ENCODE data around the gene CHURC1. TPM values are rescaled to one million over a fixed set of nuclear protein-coding genes. Genes with fewer than 3 reads are reported as not detected.
A peak's percentile ranks its signal among the peaks of the same experiment; 100 is the strongest.

The CHURC1 gene
- total RNA-seq, 1 donor from 2014 or later, result 57.3 TPM

DNA sequence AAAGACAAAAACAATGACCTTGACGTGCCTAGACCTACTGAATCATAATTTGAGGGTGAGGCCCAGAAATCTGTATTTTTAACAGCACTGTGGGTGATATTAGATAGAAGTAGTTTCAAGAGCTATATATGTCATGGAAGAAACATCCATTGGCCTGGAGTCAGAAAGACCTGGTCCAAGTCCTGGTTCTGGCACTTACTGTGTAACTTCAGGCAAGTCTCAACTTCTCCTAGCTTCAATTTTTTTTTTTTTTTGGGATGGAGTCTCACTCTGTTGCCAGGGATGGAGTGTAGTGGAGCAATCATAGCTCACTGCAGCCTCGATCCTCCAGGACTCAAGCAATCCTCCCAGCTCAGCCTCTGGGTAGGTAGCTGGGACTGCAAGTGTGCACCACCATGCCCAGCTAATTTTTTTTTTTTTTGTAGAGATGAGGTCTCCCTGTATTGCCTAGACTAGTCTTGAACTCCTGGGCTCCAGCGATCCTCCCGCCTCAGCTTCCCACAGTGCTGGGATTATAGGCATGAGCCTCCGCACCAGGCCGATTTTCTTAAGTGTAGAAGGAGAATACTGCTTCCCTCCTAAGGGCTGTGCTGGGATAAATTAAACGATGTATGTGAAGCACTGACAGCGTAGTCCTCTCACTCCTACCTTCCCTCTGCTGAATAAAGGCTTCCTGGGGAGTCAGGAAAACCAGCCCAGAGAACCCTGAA lies 42.6 kb downstream of the CHURC1 start:
- no peak for DNase-seq (ENCODE audit: low spot score)

DNA sequence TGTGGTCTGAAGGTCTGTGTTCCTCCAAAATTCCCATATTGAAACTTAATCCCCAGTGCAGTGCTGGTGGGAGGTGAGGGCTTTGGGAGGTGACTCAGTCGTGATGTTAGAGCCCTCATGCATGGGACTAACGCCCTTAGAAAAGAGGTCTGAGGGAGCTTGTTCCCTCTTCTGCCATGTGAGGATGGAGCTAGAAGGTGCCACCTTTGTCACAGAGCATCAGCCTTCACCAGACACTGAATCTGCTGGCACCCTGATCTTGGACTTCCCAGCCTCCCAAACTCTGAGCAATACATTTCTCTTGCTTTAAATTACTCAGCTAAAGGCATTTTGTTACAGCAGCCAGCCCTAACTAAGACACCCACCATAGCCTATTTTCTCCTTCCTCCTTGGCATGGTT lies 43.9 kb downstream of the CHURC1 start:
- DNase-seq (ENCODE audit: low spot score), result no peak

DNA sequence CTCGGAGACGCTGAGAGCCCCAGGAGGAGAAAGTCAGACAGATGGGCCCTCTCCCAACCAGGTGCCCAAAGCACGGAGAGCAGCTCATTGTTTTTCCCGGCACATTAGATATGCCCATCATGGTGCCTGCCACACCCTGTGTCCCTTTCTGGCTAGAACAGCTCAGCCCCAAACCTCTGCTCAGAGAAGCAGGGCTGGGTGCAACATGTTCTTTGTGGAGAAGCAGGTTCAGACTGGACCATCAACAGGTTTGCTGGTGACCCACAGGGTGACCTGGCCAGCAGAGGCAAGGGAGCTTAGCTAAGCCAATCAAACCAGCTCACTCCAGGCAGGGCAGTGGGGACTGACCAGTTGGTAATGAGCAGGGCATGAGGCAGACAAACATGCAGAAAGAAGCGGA lies 44.5 kb downstream of the CHURC1 start:
- DNase-seq (ENCODE audit: low spot score), result no peak

DNA sequence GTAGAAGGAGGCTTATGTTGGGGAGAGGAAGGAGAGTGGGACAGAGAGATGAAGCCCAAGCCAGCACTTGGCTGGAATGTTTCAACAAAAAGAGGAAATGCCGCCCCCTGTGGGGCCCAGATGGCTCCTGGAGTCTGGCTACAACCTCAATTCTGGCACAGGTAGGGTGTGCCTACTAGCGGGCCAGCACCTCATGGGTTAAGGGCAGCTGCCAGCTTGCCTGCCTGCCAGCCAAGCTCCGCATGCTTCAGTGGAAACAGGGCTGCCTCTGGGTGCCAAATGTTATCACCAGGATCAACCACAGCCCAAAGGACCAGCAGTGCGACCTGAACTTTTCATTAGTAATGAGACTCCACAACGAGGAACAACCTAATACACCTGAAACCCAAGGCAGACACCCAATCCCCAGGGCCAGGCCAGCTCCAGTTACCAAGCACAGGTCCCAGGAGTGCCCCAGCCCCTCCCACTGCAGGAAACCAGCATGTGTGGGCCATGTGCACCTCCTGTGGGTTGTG lies 46.6 kb downstream of the CHURC1 start:
- peak; percentile 75 for DNase-seq (ENCODE audit: low spot score)

DNA sequence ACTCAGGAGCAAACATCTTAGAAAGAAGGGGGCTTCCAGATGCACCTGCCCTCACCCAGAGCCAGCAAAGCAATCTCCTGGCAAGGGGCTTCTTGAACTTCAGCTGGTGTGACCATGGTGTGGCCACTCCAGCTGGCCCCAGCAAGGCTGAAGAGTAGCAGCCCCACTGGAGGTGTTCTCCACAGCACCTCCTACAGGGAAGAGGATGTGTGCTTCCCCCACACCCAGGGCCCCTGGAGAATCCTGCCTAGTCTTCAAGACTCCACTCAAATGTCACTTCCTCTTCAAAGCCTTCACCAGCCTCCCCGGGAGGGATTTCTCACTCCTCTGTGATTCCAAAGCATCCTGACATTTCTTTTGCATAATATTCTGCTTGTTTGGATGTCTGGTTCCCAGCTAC lies 49.4 kb downstream of the CHURC1 start:
- no peak for DNase-seq (ENCODE audit: low spot score)

DNA sequence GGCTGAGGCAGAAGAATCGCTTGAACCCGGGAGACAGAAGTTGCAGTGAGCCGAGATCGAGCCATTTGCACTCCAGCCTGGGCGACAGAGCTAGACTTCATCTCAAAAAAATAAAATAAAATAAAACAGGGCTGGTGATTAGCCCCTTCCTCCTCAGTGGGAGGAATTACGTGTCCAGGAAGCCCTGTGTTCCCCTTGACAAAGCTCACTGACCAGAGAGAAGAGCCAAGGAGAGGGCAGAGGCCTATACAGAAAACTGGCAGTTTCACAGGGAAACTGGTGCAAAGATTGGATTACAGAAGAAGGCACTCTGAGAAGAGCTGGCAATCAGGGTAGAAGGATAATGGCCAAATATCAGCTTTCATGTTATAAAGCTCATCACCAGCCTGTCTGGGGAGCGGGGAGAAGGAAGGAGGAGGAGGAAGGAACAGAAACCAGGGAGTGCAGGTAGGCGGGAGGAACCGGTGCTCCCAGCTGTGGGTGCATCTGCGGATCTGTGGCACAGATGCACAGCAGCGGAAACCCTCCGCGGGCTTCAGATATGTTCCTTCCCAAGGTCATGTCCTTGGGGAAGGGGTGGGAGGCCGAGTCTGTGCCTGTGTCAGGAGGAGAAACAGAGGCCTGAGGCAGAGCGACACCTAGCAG lies 51.2 kb downstream of the CHURC1 start:
- no peak for DNase-seq (ENCODE audit: low spot score)

DNA sequence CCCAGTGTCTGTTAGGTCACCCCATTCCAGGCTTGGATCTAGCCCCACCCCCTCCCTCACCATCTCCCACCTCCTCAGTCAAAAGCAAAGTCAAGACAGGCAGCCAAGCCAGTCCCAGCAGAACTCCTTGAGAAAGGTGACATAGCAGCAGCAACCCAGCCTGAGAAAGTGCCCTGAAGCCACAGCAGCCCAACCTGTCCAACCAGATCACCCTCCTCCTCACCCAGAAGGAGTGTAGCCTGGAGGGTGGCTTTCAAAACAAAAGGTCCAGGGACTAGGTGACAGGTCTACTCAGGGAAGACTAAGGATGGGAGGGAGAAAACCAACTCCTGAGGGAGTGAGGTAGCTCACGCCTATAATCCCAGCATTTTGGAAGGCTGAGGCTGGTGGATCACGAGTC lies 52.7 kb downstream of the CHURC1 start:
- DNase-seq (ENCODE audit: low spot score), result peak; percentile 85

DNA sequence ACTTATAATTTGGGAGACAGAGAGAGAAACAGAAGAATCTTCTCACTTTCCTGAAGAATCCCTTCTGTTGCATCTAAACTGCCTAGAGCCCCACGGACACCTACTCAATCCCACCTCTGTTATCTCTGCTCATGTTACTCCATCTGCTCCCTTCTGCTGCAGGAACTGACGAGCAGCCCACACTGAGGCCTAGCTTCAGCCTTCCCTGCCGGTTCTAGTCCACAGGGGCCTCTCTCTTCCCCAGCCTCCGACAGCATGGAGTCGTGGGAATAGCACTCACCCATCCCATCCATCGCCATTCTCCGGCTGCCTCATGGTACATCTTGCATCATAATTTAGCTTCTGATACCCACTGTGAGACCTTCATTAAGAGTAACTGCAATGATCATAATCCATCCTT lies 53.9 kb downstream of the CHURC1 start:
- DNase-seq (ENCODE audit: low spot score), result no peak

DNA sequence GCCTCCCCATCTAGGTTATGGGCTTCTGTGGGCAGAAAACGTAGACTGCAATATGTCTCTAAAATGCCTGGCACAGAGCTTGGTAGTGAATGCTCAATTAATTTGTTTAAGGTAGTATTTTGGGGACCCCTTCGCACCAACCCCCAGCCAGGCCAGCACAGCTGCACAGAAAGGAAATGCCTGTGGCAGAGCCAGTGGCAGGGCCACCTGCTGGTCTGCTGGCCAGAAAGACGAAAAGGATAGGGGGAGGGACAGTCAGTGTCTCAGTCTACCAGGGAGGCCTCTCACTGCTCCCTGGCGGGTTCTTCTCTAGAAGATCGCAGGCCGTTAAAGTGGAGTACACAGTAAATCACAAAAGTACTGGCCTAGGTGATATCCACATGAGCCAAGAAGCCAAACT lies 54.4 kb downstream of the CHURC1 start:
- no peak for DNase-seq (ENCODE audit: low spot score)

DNA sequence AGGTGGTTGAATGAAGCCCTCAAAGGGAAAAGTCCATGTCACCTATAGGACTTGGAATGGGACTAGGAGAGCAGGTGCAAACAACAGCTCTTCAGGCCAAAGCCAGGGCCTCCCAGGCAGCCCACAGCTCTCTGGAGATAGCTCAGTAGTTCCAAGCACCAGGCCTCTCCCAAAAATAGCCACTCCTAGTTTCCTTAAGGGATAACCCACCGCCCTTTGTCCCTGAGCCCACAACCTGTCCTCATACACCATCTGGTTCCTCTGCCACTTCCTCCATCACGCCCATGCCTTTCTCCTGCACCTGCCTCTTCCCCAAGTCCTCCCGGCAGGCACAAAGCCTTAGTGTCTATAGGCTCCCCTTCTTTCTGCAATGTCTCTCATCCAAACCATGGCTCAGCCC lies 55.8 kb downstream of the CHURC1 start:
- DNase-seq (ENCODE audit: low spot score), result no peak

DNA sequence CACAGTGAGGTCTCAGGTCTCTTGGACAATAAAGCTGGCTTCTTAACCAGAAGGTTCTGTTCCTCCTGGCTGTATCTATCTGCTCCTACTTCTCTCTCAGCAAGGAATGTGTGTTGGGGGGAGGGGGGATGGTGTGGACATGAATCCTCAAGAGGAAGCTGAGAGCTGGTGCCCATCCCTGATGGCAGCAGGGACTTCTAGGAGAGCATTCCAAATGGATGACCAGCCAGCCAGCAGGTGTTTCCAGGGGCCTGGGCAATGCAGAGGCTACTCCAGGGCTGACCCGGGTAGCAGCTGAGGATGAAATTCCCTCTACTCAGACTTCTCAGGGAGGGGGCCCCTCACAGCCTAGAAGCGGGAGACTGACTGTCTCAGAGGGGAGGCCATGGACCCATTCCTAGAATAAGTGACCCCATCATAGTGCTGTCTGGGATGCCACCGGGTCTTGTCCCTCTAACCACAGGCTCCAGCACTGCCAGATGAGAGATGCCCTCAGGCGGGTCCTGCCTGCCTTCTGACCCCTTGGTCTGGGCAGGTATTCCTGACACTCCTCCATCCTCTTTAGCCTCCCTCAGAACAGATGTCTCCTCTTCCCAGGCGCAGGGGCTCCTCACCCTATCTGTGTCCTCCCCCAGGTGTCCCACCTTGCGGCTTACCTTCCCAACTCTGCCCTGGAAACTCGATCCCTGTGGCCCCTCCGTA lies 56.7 kb downstream of the CHURC1 start:
- DNase-seq (ENCODE audit: low spot score), result no peak

DNA sequence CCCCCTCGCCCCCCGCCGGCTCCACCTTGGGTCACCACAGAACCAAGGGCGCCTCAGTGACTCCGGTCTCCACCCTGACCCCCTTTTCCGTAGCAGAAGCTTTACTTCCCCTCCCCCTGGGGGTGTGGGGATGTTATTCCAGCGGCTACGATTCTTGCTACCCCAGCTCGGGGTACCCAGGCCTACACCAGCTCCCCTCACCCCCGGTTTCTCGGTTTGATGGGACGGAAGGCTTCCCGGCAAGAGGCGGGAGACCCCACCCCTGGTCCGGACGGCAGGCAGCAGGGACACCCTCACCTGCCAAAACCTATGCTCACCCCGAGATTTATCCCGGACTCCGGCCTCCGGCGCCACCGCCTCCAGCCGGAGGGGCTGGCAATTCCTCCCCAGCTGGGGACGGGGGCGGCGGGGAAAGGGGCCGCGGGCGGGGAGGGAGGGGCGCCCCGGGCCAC lies 57.3 kb downstream of the CHURC1 start:
- no peak for DNase-seq (ENCODE audit: low spot score)

DNA sequence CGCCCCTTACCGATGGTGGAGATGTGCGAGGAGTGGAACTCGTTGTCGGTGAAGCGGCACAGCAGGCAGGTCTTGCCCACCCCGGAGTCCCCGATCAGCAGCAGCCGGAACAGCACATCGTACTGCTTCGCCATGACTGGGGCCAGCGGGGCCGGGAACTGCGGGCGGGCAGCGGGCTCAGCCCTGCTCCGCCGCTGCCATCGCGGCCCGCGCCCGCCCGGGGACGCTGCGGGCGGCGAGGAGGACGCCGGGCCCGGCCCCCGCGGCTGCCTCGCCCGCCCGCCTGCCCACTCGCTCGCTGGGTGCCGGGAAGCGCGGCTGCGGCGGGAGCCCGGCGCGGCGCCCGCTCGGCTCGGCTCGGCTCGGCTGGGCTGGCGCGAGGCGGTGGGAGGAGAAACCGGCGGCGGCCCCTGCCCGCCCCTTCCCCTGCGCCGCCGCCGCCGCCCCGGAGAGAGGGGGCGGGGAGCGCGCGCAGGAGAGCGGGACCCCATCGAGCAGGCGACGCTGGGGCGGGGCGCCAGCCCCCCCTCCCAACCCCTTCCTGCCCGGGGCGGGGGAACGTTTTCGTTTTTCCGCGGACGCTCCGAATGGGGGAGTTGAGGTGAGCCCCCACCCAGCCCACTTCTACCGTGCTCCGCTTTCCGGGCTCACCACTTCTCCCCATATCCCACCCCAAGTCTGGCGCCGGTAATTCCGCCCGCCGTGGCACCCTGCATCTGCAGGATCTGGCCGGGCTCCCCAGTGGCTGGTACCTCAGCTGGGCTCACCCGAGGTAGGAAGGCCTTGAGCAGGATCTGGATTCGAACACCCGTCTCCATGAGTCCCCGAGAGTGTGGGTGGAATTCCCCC lies 57.9 kb downstream of the CHURC1 start, which contains the start of gene RAB15:
Gene RAB15, minus strand, starts transcription at position 394 of the 849 bp plus-strand sequence. Its CDS starts 260 bp downstream, at position 134.
- DNase-seq (ENCODE audit: low spot score), result no peak

DNA sequence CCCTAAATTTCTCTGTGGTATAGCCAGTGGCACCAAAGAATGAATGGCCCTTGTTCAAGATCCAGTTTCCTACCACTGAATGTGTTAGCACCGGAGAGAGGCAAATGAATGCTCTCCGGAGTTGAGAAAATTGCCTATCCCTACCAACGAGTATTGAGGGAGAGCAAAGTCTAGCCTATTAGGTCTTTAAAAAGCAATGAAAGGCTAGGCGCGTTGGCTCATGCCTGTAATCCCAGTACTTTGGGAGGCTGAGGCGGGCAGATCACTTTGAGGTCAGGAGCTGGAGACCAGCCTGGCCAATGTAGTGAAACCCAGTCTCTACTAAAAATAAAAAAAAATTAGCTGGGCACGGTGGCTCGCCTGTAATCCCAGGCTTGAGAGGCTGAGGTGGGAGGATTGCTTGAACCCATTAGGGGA lies 58.8 kb downstream of the CHURC1 start:
- no peak for DNase-seq (ENCODE audit: low spot score)

DNA sequence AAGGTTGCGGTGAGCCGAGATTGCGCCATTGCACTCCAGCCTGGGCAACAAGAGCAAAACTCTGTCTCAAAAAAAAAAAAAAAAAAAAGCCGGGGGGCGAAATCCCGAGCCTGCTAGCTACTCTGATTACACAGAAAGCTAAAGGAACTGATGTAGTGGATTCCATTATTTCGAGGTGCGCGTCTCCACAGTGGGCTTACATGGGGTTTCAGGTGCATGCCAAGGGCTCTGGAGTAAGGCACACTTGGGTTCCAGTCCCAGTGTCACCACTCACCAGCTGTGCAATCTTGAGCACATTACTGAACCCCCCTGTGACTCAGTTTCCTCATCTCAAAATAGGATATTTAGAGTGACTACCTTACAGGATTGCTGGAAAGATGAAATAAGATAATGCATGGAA lies 59.6 kb downstream of the CHURC1 start:
- DNase-seq (ENCODE audit: low spot score), result no peak

DNA sequence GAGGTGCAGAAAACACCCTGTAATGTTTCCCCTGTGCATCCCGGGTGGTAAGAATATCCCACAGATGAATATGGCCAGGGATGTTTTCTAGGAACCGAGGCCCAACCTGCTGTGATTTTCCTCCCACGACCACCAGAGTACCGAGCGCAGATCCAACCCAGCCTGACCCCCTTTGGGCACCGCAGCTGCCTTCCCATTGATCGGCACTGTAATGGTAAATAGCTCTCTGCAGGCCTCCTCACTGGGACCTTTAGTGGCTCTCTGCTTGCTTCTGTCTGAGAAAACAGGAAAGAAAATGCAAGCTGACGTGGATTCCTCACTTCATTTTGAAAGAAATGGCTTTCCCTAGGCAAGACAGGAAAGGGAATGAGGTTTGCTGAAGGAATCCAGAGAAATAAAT lies 60.3 kb downstream of the CHURC1 start:
- DNase-seq (ENCODE audit: low spot score), result no peak

DNA sequence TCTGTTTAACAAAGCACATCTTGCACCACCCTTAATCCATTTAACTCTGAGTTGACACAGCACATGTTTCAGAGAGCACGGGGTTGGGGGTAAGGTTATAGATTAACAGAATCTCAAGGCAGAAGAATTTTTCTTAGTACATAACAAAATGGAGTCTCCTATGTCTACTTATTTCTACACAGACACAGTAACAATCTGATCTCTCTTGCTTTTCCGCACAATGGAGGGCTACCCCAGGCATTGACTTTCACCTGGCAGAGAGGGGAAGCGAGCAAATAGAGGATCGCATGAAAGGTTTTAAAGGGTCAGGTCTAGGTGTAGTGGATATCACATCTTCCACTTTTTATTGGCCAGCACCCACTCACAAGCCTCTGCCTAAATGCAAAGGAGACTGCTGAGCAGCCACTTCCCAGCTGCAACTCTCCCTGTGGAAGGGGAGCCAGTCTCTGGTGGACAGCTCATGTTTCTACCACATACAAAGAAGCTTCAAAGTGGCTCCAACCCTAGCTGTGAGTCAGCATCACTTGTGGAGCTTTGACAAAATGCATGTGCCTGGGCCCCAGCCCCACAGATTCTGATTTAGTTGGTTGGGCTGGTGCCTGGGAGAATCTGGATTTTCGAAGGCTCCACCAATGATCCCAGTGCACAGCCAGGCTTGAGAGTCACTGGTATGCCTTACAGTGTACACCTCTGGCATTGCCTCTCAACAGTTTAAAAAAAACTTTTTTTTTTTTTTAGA lies 65.2 kb downstream of the CHURC1 start:
- no peak for DNase-seq (ENCODE audit: low spot score)

DNA sequence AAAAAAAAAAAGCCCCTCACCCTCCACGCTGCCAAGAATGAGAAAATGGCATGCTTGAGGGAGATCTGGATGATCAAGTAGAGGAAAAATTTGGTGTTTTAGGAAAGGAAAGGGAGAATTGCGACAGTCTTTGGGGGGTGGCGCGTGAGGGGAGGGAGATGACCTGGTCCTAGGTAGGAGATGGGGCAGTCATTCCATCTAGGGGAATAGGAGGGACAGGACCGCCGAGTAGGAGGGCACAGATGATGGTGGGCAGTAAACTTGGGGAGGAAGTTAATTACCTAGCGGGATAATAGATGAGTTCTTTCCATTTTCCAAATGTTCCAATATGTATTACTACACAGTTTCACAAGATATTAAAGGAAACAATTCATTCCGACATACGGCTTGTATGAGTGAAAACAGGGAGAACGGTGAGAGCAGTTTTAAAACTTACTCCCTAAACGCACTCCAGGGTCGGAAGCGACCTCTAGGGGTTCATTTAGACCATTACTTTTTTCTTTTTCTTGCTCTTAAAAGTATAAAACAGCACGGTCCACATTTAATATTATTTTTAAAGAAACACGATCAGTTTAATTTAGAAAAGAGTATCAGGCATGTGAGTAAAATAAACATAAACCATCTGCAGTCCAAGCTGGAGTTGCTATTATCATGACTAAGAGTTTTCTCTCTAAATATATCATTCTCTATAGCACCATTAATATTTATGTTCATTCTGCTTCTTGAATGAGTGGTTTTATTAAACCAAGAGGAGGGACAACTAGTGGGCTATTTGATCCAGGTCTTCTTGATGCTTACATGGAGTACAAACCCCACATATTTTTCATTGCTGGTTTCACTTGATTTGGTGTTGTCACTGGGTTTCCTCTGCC lies 69.4 kb downstream of the CHURC1 start:
- DNase-seq (ENCODE audit: low spot score), result no peak

All from ureter (tissue), 1 donor.